Esophagus muscularis mucosa (tissue), 4 donors: ENCODE data around the gene GLB1L3. TPM values are rescaled to one million over a fixed set of nuclear protein-coding genes. Genes with fewer than 3 reads are reported as not detected.

Experiments used
- DNase-seq: peaks from one replicate; pipeline ENCODE4 v3.0.0-alpha.2; 2017; ENCODE audit errors: extremely low spot score
- H3K27ac ChIP-seq, 4 donors: fragments of 200-600 bp; sonication (generic); replicated peaks in 1 of 4; 1 replicate in 3 of 4; 2 replicates in 1 of 4; pipeline ENCODE4 v1.5.1; 2016 to 2019; ENCODE audit warnings: mild to moderate bottlenecking in 1 of 4
- H3K27me3 ChIP-seq, 4 donors: fragments of 200-600 bp; sonication (generic); one replicate each; pipeline versions ENCODE4 v1.5.1 to v1.6.0; 2016 to 2019
- H3K36me3 ChIP-seq, 4 donors: fragments of 200-600 bp; sonication (generic); one replicate each; pipeline ENCODE4 v1.5.1; 2016 to 2019
- H3K4me1 ChIP-seq, 4 donors: fragments of 200-600 bp; sonication (generic); one replicate each; pipeline ENCODE4 v1.5.1; 2016 to 2019
- H3K4me3 ChIP-seq, 4 donors: fragments of 200-600 bp; sonication (generic); 1 replicate in 2 of 4; 2 replicates in 2 of 4; pipeline ENCODE4 v1.5.1; 2016 to 2019; ENCODE audit warnings: mild to moderate bottlenecking in 4 of 4, moderate library complexity in 1 of 4
- H3K9me3 ChIP-seq, 4 donors: fragments of 200-600 bp; sonication (generic); 1 replicate in 3 of 4; 2 replicates in 1 of 4; pipeline ENCODE4 v1.5.1; 2016 to 2019
- CTCF ChIP-seq, 3 experiments: fragments of 200-600 bp in 2 of 3; fragments of 450-650 bp in 1 of 3; sonication (generic) in 2 of 3; IDR thresholded peaks; one replicate each; pipeline ENCODE4 v1.5.1; 2017 to 2019; ENCODE audit warnings: antibody characterized with exemption in 3 of 3, mild to moderate bottlenecking in 2 of 3, moderate library complexity in 1 of 3
- EP300 ChIP-seq: sonication (generic); formaldehyde crosslinking; IDR thresholded peaks from one replicate; pipeline ENCODE4 v1.6.1; 2017; ENCODE audit warnings: antibody characterized with exemption
- POLR2A ChIP-seq: fragments of 450-650 bp; IDR thresholded peaks from one replicate; pipeline ENCODE4 v1.6.1; 2017; ENCODE audit warnings: antibody characterized with exemption, moderate library complexity, mild to moderate bottlenecking, low read depth
- POLR2AphosphoS5 ChIP-seq, 2 donors: sonication (generic); formaldehyde crosslinking; IDR thresholded peaks; one replicate each; pipeline ENCODE4 v1.6.1; 2017; ENCODE audit warnings: antibody characterized with exemption in 2 of 2
- WGBS: methylation state at CpG from one replicate; pipeline ENCODE4 v1.1.5; 2018; 5-methylcytosine and 5-hydroxymethylcytosine counted together
- intact Hi-C: fragments of 100-400 bp; cut with DNase I; formaldehyde crosslinking; loops from one replicate; pipeline ENCODE4 v1.15.1; 2023
- total RNA-seq, 4 donors: library from RNA; depleted of rRNA; stranded (reverse); fragments of >200 nt; gene quantifications; one replicate each; pipeline versions ENCODE4 v1.1.0 to v1.2.1, GENCODE V29; 2016

GLB1L3 gene
- total RNA-seq, 4 donors from 2014 or later = 0.29 to 0.42 (median 0.32) TPM; not detected in 1

- H3K9me3 ChIP-seq = no peaks in the 10 kb centered on the region
- no peak overlapping the region for H3K4me3 ChIP-seq
- intact Hi-C loops = no loop called here
- TF ChIP-seq CTCF (IDR thresholded peaks at IDR 0.05) = no peak
- no peak for TF ChIP-seq EP300
- TF ChIP-seq POLR2A = no peak
- no peak for TF ChIP-seq POLR2AphosphoS5 (IDR thresholded peaks at IDR 0.05)
- no peak for DNase-seq
- no peaks in the 10 kb centered on the region for H3K27me3 ChIP-seq
- H3K36me3 ChIP-seq = no peaks in the 10 kb centered on the region
- WGBS = 92% methylated on average over 14 of the region's 21 CpGs
- H3K4me1 ChIP-seq = peaks cover 0 to 6% (median 3%) of the 10 kb centered on the region in 4 donors
- no peak overlapping the region for H3K27ac ChIP-seq
Observed at GRCh38 chr11:134356656-134357544, 80.7 kb downstream of the GLB1L3 start.

GRCh38 chr11:134357545-134357839 lies 81.3 kb downstream of the GLB1L3 start:
- intact Hi-C loops = no loop called here
- TF ChIP-seq CTCF (IDR thresholded peaks at IDR 0.05) (no peak), POLR2AphosphoS5 (IDR thresholded peaks at IDR 0.05) (no peak), EP300 (no peak), POLR2A (no peak)
- Histone ChIP-seq H3K36me3 (no peaks in the 10 kb centered on the region), H3K4me3 (no peak overlapping the region), H3K9me3 (no peaks in the 10 kb centered on the region), H3K27ac (no peak overlapping the region), H3K27me3 (peaks cover 0 to 4% (median 0%) of the 10 kb centered on the region in 4 donors), H3K4me1 (peaks cover 0 to 6% (median 3%) of the 10 kb centered on the region in 4 donors)
- WGBS = 87% methylated on average over 6 of the region's 8 CpGs
- no peak for DNase-seq

DNA sequence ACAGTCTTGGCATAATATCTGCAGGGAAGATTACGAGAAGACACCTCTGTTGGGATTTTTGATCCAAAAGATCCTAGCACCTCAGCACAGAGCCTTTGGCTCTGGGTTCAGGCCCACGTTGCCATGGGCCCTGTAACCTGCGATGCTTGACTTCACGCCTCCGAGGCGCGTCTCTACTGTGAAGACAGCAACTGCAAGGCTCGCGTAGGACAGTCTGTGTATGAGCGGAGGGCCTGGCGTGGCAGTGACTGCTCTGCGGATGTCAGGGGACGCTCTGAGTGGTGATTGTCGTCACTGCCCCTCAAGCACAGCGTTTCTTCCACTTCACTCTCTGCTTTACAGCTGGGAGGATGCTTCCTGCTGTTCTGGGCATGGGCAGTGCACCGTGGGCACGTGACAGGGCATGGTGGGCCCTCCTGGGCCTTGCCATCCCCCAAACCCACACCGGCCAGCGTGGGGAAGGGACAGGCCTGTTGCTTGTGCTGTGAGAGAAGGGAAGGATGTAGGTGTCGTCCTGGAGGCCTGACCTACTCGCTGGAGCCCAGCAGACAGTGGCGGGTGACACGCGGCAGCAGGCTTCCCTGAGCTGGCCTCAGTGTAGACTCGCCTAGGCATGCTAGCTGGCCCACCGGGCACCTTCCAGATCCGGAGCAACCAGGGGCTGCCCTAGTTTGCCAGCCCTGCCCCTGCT lies 82.1 kb downstream of the GLB1L3 start:
- TF ChIP-seq POLR2AphosphoS5 (IDR thresholded peaks at IDR 0.05) = no peak
- TF ChIP-seq POLR2A = no peak
- TF ChIP-seq EP300 = no peak
- no peak for TF ChIP-seq CTCF (IDR thresholded peaks at IDR 0.05)
- H3K27ac ChIP-seq = no peak overlapping the region
- H3K9me3 ChIP-seq = no peaks in the 10 kb centered on the region
- no peak overlapping the region for H3K4me3 ChIP-seq
- peaks cover 0 to 6% (median 3%) of the 10 kb centered on the region in 4 donors for H3K4me1 ChIP-seq
- 92% methylated on average over 27 of the region's 27 CpGs for WGBS
- intact Hi-C loops = no loop called here
- H3K27me3 ChIP-seq = peaks cover 0 to 9% (median 0%) of the 10 kb centered on the region in 4 donors
- no peak for DNase-seq
- H3K36me3 ChIP-seq = no peaks in the 10 kb centered on the region

DNA sequence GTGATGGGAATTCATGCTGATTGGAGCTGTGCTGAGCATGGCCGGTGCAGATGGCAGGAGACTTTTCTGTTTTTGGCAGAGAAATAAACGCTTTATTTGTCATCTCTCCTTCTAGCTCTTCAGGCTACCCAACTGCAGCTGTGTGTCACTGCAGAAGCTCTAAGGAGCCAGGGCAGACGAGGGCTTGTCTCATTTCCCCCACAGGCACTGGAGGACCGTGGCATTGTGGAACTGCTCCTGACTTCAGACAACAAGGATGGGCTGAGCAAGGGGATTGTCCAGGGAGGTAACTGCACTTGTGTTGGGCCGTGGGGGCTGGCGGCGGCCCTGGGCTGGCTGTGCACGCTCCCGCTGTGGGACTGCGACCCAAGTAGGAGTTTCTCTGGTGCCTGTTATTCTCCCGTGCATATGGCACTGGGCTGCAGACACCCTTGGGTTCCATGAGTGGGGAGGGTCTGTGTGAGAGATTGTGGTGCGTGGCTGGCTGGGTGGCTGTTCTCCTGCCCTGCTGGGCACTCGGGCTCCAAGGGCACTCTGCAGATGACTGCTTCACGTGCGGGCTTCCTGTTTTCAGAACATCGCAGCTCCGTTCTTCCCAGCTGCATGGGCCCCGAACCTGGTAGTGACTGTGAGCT lies 82.8 kb downstream of the GLB1L3 start:
- no peak for DNase-seq
- TF ChIP-seq EP300 (no peak), POLR2AphosphoS5 (IDR thresholded peaks at IDR 0.05) (no peak), CTCF (IDR thresholded peaks at IDR 0.05) (no peak), POLR2A (no peak)
- WGBS = 70% methylated on average over 6 of the region's 18 CpGs
- H3K27ac ChIP-seq = no peak overlapping the region
- peaks cover 0 to 9% (median 0%) of the 10 kb centered on the region in 4 donors for H3K27me3 ChIP-seq
- peaks cover 0 to 6% (median 3%) of the 10 kb centered on the region in 4 donors for H3K4me1 ChIP-seq
- no peak overlapping the region for H3K4me3 ChIP-seq
- no peaks in the 10 kb centered on the region for H3K36me3 ChIP-seq
- intact Hi-C loops = no loop called here
- H3K9me3 ChIP-seq = no peaks in the 10 kb centered on the region
